IPS DF 19.7 (cell line): Measurements from ENCODE around the gene PHOSPHO1.
"Not testable (repeated sequence)": the region's sequence is repeated elsewhere in the genome, so short reads cannot be mapped to it uniquely, and the experiment has no call there.

ENCODE experiments used
- DNase-seq: peaks from one replicate; pipeline ENCODE4 v3.0.0-alpha.2; 2013; ENCODE audit warnings: low read depth, low spot score

The PHOSPHO1 gene

DNA sequence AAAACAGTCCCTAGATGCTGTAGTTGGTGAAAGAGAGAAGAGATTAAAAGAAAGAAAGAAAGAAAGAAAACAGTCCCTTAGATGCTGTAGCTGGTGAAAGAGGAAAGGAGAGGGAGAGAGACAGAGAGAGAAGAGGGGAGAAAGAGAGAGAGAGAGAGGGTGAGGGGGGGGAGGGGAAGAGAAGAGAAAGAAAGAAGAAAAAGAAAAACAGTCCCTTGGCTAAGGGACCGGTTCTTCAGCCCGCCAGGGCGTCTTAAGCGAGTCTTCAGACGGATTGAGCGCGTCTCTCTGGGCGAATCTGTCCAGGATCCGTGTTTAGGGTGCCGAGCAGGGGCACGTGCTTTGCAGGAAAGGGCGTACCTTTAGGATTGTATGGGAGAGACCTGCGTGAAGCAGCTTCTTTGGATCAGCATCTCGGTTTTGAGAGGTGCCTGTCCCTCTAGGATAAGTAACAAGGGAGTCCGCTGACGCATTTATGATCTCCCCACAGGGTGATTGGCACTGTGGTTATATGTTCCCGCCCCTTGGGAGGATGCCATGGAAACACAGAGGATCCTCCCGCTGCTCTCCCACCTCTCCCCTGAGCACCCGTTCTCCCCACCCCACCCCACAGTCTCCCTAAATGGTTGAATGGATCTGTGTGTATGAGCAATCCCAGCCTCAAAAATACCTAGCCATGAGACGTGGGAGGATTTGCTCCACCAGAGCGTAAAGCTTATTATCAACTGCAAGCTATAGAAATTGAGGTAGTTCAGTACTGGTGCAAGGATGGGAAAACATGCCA is 36.9 kb downstream of the PHOSPHO1 start:
- DNase-seq = no peak

DNA sequence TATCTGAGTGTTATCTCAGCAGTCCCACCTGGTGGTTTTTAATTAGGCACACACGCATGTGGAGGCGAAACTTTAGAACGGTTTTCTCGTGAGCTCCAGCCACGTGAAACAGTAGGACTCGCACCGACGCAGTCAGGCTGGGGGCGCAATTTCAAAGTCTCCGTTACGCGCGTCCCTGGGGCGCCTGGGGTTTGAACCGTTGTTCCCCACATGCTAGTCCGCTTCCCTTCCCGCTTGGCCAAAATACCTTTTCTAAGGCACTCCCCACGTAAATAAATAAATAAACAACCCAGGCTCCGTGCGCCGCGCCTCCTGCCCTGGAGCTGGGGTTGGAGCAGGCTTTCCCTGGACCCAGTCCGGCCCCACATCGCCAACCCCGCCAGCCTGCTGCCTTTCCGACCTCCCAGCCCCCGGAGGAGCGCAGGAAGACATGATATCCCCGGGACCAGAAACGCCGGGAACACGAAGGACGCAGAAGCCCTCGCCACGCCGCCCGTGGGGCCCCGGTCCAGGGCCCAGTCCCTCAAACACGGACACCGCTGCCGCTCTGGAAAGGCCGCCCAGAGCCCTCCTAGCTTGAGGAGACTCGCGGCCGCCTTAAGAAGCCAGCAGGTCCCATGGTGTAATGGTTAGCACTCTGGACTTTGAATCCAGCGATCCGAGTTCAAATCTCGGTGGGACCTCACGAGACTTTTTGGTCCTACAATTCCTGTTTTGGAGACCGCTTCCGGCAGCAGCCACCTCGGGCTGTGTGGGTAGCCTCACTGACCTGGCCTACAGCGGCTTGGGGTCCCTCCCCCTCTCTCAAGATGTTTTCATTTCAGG is 38.5 kb downstream of the PHOSPHO1 start:
- no peak for DNase-seq

DNA sequence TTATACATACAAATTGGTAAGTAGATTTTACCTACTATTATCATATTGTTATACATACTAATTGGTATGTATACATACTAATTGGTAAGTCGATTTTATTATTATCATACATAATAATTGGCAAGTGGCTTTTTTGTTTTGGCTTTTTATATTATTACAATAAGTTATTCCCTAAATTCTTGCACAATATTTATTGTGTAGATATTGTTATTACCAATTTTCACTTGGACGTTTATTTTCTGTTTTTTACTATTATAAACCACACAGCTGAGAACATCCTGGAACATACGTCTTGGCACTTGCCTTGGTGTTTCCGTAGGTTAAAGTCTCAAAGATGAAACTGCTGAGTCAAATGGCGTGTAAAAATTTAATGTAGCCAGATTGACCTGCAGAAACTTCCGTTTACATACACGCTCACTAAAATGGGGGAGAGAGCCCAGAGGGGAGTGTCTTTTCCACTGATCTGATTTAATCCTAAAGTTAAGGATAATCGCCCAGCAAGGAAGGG is 39.1 kb downstream of the PHOSPHO1 start:
- DNase-seq = no peak

DNA sequence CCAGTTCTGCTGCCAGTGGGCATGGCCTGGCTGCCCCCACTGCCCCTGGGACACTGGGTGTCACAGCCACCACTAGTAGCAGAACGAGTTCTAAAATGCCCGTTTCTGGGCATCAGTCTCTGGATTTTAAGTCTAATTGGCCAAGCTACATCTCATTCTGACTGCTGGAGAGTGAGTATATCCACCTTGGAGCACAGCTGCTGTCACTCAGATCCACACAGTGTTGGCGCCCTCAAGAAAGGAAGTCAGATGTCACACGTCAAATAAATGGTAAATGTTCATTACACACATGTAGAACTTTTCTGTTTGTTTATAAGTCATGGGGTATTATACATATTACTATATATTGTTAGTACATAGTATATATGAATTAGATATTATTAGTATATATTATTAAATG is 39.7 kb downstream of the PHOSPHO1 start:
- no peak for DNase-seq

DNA sequence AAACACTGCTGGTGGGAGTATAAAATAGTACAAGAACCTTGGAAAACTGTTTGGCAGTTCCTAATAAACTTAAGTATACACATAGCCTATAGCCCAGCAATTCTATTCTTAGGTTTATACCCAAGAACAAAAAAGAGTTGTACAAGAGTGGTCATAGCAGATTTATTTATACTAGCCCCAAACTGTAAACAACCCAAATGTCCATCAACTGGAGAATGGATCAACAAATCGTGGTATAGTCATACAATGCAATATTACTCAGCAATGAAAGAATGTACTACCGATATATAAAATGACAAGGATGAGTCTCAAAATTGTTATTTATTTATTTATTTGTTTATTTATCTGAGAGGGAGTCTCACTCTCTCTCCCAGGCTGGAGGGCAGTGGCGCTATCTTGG is 43.3 kb downstream of the PHOSPHO1 start:
- no peak for DNase-seq

DNA sequence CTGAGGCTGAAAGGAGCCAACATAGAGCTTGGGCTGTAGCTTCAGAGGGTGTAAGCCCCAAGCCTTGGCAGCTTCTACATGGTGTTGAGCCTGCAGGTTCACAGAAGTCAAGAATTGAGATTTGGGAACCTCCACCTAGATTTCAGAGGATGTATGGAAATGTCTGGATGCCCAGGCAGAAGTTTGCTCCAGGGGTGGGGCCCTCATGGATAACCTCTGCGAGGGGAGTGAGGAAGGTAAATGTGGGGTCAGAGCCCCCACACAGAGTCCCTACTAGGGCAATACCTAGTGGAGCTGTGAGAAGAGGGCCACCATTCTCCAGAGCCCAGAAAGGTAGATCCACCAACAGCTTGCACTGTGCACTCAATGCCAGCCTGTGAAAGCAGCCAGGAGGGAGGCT is 45.2 kb downstream of the PHOSPHO1 start:
- not testable (repeated sequence) for DNase-seq

DNA sequence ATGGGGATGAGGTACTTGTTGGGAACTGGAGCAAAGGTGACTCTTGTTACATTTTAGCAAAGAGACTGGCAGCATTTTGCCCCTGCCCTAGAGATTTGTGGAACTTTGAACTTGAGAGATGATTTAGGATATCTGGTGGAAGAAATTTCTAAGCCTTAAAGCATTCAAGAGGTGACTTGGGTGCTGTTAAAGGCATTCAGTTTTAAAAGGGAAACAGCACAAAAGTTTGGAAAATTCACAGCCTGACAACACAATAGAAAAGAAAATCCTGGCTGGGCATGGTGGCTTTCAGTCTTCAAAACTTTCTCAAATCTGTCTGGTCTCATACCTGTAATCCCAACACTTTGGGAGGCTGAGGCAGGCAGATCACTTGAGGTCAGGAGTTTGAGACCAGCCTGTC is 46.1 kb downstream of the PHOSPHO1 start:
- not testable (repeated sequence) for DNase-seq

DNA sequence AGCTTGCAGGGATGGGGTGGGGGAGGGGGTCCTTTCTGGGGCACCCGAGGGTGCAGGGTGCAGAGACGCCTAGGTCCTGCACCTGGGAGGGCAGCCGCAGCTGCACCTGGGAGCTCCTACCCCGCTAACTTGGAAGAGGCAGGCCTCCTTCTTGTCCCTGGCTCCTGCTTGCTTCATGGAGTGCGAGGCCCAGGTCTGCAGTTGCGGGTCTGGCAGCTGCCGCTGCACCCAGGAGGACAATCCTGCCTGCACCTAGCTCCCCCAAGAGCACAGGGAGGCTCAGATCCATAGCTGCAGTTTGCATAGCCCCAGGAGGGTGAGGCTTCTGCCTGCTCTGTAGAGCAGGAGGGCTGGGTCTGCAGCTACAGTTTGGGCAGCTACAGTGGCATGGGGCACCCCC is 46.8 kb downstream of the PHOSPHO1 start:
- no peak for DNase-seq

DNA sequence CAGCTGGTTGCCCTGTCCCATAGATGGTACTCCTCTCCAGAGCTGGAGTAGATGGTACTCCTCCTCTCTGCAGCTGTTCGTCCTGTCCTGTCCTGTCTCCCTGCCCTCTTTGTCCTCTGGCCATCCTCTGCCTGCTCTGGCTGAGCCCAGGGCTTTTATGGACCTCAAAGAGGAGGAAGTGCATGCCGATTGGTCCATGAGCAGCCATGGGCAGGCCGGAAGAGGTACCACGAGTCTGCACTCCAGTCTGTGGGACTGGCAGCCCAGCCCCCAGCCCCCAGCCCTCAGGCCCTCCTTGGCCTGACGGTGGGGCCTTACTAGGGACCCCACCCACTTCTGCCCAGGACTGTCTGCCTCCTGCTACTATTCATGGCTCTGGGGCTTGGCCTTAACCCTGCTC is 47.2 kb downstream of the PHOSPHO1 start:
- no peak for DNase-seq

DNA sequence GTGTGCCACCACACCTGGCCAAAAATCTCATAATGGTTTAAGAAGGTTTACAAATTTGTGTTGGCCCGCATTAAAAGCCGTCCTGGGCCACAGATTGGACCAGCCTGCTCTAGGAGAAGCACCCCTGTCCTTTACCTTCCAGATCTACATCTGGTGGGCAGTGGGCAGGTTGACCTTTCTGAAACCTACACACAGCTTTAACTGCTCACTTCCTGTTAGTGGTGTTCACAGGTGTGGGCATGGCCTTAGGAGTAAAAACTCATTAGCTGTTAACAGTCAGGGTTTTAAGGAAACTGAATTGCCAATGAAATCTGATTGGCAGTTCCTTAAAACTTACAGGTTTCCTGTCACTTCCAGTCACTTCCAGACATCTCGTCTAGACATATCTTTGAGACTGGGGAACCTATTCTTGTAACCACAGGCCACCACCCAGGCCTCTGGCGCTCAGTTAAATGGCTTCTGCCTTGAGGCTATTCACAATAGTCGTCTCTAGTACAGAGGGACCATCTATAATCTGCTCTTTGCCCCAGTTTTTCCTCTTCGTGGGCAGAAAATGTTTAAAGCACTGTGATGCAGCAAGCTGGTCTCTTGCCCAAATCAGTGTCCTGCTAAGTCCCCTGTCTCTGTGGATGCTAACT is 49.5 kb downstream of the PHOSPHO1 start:
- DNase-seq = no peak

DNA sequence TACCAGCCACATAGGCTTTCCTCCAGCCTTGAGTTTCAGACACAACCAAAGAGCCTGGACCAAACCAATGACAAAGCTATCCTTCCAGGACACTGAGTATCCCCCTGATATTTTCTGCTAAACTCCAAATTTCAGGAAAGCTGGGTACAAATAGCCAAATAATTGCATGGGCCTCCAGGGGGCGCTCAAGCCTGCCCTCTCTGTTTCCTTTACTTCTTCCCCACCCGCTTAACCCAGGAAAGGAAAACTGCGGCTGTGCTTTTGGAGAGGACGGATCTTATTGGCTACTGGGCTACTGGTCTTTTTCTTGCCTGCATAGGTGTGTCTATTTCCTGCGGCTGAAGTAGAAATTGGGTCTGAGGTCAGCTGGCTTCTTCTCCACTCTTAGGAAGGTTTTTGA is 50.3 kb downstream of the PHOSPHO1 start:
- no peak for DNase-seq

DNA sequence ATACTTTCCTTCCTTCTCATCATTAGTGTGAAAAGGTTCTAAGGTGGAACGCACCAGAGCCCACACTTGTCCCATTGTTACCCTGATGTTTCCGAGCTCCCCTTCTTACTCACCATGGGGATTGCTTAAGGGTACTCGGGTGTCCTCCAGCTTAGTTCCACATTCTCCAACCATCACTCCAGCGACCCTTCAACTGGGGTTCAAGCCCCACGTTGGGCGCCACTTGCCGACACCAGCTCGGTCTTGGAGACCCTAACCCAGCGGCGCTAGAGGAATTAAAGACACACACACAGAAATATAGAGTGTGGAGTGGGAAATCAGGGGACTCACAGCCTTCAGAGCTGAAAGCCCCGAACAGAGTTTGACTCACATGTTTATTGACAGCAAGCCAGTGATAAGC is 54.6 kb downstream of the PHOSPHO1 start:
- DNase-seq = not testable (repeated sequence)
